Endothelial cell (in vitro differentiated cells): ENCODE data around the gene ADAMTS18. TPM values are rescaled to one million over a fixed set of nuclear protein-coding genes. Genes with fewer than 3 reads are reported as not detected.

Experiments used
- DNase-seq: peaks from one replicate; pipeline ENCODE4 v3.0.0; 2021; ENCODE audit warnings: low spot score
- H3K27ac Mint-ChIP-seq: one replicate; pipeline ENCODE4 v1.8.0; 2021; ENCODE audit warnings: mixed read lengths, inconsistent platforms; ENCODE audit not compliant: unreplicated experiment
- H3K27me3 Mint-ChIP-seq: one replicate; pipeline ENCODE4 v1.8.0; 2021; ENCODE audit warnings: mild to moderate bottlenecking, moderate library complexity, mixed read lengths, inconsistent platforms; ENCODE audit not compliant: unreplicated experiment
- H3K36me3 Mint-ChIP-seq: one replicate; pipeline ENCODE4 v1.8.0; 2021; ENCODE audit warnings: mild to moderate bottlenecking, low read depth, mixed read lengths, inconsistent platforms; ENCODE audit not compliant: unreplicated experiment
- H3K4me1 Mint-ChIP-seq: one replicate; pipeline ENCODE4 v1.8.0; 2021; ENCODE audit warnings: mild to moderate bottlenecking, mixed read lengths, inconsistent platforms; ENCODE audit not compliant: unreplicated experiment
- H3K4me3 Mint-ChIP-seq: one replicate; pipeline ENCODE4 v1.8.0; 2021; ENCODE audit warnings: mild to moderate bottlenecking, mixed read lengths, inconsistent platforms; ENCODE audit not compliant: unreplicated experiment
- H3K9me3 Mint-ChIP-seq: one replicate; pipeline ENCODE4 v1.8.0; 2021; ENCODE audit warnings: mixed read lengths, inconsistent platforms; ENCODE audit not compliant: unreplicated experiment
- total RNA-seq: library from RNA; stranded (reverse); fragmentation: NEBNext Ultra II Directional; extraction: Animal tissue kit (Norgen Biotek cat#: 25700); gene quantifications from one replicate; pipeline ENCODE4 v1.2.1, GENCODE V29; 2021; ENCODE audit not compliant: unreplicated experiment
- TF ChIP-seq, protein P1 (sequence below): fragments of 200-600 bp; sonication (generic); IDR thresholded peaks from one replicate; pipeline ENCODE4 v1.5.0; 2021; ENCODE audit warnings: antibody characterized with exemption; ENCODE audit not compliant: unreplicated experiment

The ADAMTS18 gene
- total RNA-seq, 1 donor from 2014 or later: 0.69 TPM

DNA sequence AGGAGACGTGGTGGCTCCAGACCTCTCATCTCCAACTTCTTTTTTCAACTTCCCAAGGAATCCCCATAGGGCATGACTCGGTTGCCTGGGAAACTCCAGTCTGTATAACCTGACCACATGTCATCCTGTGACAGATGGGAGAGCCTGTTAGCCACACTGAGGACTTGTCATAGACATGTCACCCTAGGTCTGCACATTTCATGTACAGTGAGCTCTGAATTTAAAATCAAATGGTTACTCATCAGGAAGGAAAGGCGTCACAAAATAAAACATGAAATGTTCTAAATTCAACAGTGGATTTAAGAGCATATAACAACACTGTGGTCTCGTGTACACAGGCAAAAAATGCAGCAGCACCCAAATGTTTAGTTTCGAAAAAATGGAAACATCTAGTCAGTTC lies 22.2 kb upstream of the ADAMTS18 start:
- Mint-ChIP-seq H3K27ac (no peak overlapping the region), H3K9me3 (no peaks in the 10 kb centered on the region), H3K4me3 (no peak overlapping the region), H3K36me3 (no peaks in the 10 kb centered on the region), H3K27me3 (no peaks in the 10 kb centered on the region), H3K4me1 (no peaks in the 10 kb centered on the region)
- no peak for DNase-seq
- TF ChIP-seq, protein P1, sequence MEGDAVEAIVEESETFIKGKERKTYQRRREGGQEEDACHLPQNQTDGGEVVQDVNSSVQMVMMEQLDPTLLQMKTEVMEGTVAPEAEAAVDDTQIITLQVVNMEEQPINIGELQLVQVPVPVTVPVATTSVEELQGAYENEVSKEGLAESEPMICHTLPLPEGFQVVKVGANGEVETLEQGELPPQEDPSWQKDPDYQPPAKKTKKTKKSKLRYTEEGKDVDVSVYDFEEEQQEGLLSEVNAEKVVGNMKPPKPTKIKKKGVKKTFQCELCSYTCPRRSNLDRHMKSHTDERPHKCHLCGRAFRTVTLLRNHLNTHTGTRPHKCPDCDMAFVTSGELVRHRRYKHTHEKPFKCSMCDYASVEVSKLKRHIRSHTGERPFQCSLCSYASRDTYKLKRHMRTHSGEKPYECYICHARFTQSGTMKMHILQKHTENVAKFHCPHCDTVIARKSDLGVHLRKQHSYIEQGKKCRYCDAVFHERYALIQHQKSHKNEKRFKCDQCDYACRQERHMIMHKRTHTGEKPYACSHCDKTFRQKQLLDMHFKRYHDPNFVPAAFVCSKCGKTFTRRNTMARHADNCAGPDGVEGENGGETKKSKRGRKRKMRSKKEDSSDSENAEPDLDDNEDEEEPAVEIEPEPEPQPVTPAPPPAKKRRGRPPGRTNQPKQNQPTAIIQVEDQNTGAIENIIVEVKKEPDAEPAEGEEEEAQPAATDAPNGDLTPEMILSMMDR: no peak

DNA sequence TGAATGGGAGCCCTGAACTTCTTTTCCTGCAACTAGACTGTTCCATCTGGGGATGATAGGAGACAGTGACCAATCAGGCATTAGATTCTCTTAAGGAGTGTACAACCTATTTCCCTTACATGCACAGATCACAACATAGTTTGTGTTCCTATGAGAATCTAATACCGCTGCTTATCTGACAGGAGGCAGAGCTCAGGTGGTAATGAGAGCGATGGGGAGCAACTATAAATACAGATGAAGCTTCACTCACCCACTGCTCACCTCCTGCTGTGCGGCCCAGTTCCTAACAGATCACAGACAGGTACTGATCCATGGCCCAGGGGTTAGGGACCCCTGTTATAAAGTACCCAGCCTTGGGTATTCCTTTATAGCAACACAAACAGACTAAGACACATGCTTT lies 17.4 kb upstream of the ADAMTS18 start:
- Mint-ChIP-seq H3K27ac (no peak overlapping the region), H3K9me3 (no peaks in the 10 kb centered on the region), H3K36me3 (no peaks in the 10 kb centered on the region), H3K27me3 (peaks cover 2% of the 10 kb centered on the region), H3K4me3 (no peak overlapping the region), H3K4me1 (no peaks in the 10 kb centered on the region)
- TF ChIP-seq, protein P1: no peak
- DNase-seq: no peak

DNA sequence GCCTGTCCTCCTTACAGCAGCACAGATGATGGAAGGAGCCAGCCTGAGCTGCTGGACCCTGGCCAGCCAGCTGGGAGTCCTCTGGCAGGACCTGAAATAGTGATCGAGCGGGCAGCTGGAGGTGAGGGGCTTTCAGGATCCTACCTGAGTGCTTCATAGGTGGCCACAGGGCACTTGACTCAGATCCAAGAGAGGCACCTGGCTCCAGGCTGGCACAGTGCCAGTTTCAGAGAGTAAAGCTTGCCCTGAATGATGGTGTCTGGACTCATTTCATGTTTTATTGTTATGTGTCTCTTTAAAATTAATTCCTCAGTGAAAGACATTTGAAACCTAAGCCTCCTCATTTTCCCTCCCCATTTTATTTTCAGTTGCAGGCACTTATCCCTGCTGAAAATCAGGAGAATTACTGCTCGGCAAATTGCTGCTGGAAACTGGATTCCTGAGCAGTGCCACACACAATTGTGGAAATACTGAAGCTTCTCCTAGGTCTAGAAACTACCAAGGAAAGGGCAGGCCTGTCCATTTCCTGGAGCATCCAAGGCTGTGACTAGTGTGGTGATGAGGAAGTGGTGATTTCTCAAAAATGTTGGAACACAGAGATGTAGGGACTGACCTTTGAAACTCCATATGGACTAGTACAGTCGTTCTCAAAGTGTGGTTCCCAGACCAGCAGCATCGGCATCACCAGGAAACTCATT lies 16.1 kb upstream of the ADAMTS18 start:
- H3K4me1 Mint-ChIP-seq: no peaks in the 10 kb centered on the region
- no peak overlapping the region for H3K4me3 Mint-ChIP-seq
- TF ChIP-seq, protein P1: no peak
- no peak for DNase-seq
- no peaks in the 10 kb centered on the region for H3K36me3 Mint-ChIP-seq
- H3K9me3 Mint-ChIP-seq: no peaks in the 10 kb centered on the region
- peaks cover 3% of the 10 kb centered on the region for H3K27me3 Mint-ChIP-seq
- H3K27ac Mint-ChIP-seq: no peak overlapping the region

DNA sequence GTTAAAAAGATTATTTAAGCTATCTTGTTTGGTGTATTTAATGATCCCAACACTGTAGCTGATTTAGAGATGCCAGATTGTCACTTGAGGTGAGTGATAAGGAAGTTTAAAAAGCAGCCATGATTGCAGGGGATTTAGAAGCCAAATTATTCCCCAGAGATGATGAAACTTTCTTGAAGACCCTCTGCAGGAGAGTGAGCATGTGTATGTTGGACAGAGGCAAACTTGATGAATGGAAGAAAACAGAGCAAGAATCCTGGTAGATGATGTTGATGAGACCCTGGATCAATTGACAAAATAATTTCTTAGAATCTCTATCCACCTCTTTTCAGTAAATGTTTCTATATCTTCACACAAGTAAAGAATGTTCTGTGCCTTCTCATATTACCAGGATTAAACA lies 14.4 kb upstream of the ADAMTS18 start:
- no peak overlapping the region for H3K27ac Mint-ChIP-seq
- H3K36me3 Mint-ChIP-seq: no peaks in the 10 kb centered on the region
- no peaks in the 10 kb centered on the region for H3K9me3 Mint-ChIP-seq
- peaks cover 3% of the 10 kb centered on the region for H3K27me3 Mint-ChIP-seq
- TF ChIP-seq, protein P1: no peak
- no peak overlapping the region for H3K4me3 Mint-ChIP-seq
- DNase-seq: no peak
- no peaks in the 10 kb centered on the region for H3K4me1 Mint-ChIP-seq

DNA sequence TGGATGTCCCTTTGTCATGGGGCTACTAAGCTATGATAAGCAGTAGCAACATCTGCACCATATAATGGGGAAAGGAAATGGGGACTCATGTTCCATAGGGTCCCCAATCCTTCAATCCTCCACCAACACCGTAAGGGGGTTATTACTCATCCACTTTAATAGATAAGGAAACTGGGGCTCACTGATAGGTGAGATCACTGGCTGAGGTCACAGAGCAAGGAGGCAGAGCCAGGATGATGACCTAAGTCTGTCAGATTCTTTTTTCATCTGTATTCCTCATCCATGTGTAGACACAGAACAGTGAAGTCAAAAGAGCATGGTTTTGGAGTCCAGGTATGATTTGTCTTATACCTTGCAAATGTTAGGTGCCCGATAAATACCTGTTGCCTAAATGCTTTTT lies 10.5 kb upstream of the ADAMTS18 start:
- H3K36me3 Mint-ChIP-seq: no peaks in the 10 kb centered on the region
- no peaks in the 10 kb centered on the region for H3K4me1 Mint-ChIP-seq
- peaks cover 3% of the 10 kb centered on the region for H3K27me3 Mint-ChIP-seq
- no peaks in the 10 kb centered on the region for H3K9me3 Mint-ChIP-seq
- no peak overlapping the region for H3K27ac Mint-ChIP-seq
- no peak overlapping the region for H3K4me3 Mint-ChIP-seq
- DNase-seq: no peak
- TF ChIP-seq, protein P1: no peak
